Upper lobe of right lung (tissue), 1 donor: ENCODE measurements around the gene TCF12. TPM values are rescaled to one million over a fixed set of nuclear protein-coding genes. Genes with fewer than 3 reads are reported as not detected.
A peak's percentile ranks its signal among the peaks of the same experiment; 100 is the strongest.

Source experiments
- ATAC-seq: fragments of 200-7000 bp; cut with Tn5 transposase; one replicate; pipeline ENCODE4 v1.9.1; 2020; ENCODE audit warnings: mild to moderate bottlenecking, moderate library complexity
- DNase-seq: peaks from one replicate; pipeline ENCODE4 v3.0.0-alpha.2; 2020
- H3K27ac ChIP-seq: fragments of 200-600 bp; one replicate; pipeline ENCODE4 v1.8.0; 2022
- H3K27me3 ChIP-seq: fragments of 200-600 bp; one replicate; pipeline ENCODE4 v1.8.0; 2022; ENCODE audit warnings: mild to moderate bottlenecking
- H3K36me3 ChIP-seq: fragments of 200-600 bp; one replicate; pipeline ENCODE4 v1.8.0; 2022
- H3K4me1 ChIP-seq: fragments of 200-600 bp; one replicate; pipeline ENCODE4 v1.8.0; 2022
- H3K4me3 ChIP-seq: fragments of 200-600 bp; one replicate; pipeline ENCODE4 v1.8.0; 2022; ENCODE audit warnings: mild to moderate bottlenecking
- H3K9me3 ChIP-seq: fragments of 200-600 bp; one replicate; pipeline ENCODE4 v1.8.0; 2022
- CTCF ChIP-seq: fragments of 200-600 bp; IDR thresholded peaks from one replicate; pipeline ENCODE4 v1.8.0; 2022; ENCODE audit warnings: antibody characterized with exemption
- intact Hi-C: fragments of 100-400 bp; cut with DNase I; formaldehyde crosslinking; loops from one replicate; pipeline ENCODE4 v1.11.0; 2022
- total RNA-seq: library from RNA; stranded (reverse); fragmentation: NEBNext Ultra II Directional; extraction: Animal tissue kit (Norgen Biotek cat#: 25700); gene quantifications from one replicate; pipeline ENCODE4 v1.2.1, GENCODE V29; 2021
- donor health status: DM: no; HTN: yes; CAD: no; lungs with severe emphysema.

The TCF12 gene
- total RNA-seq, 1 donor from 2014 or later = 103 TPM

- DNase-seq (no peak), ATAC-seq (no peak)
- TF ChIP-seq CTCF = no peak
- Histone ChIP-seq H3K36me3 (peaks cover 4% of the 10 kb centered on the region), H3K4me1 (peaks cover 5% of the 10 kb centered on the region), H3K27ac (peak overlapping the region; percentile 48), H3K27me3 (no peaks in the 10 kb centered on the region), H3K4me3 (no peak overlapping the region), H3K9me3 (no peaks in the 10 kb centered on the region)
- intact Hi-C loops = no loop called here
These were observed 265.3 kb downstream of the TCF12 start for GRCh38 chr15:57183614-57184344.

- no peaks in the 10 kb centered on the region for H3K9me3 ChIP-seq
- H3K27ac ChIP-seq = no peak overlapping the region
- intact Hi-C loops = no loop called here
- ATAC-seq (no peak), DNase-seq (no peak)
- TF ChIP-seq CTCF = no peak
- no peaks in the 10 kb centered on the region for H3K27me3 ChIP-seq
- H3K36me3 ChIP-seq = peaks cover 4% of the 10 kb centered on the region
- peaks cover 5% of the 10 kb centered on the region for H3K4me1 ChIP-seq
- H3K4me3 ChIP-seq = no peak overlapping the region
These were observed 266.1 kb downstream of the TCF12 start for GRCh38 chr15:57184502-57184901.

- Histone ChIP-seq H3K27me3 (no peaks in the 10 kb centered on the region), H3K4me3 (no peak overlapping the region), H3K27ac (no peak overlapping the region), H3K9me3 (no peaks in the 10 kb centered on the region), H3K36me3 (peaks cover 4% of the 10 kb centered on the region), H3K4me1 (peaks cover 5% of the 10 kb centered on the region)
- ATAC-seq = no peak
- intact Hi-C loops = no loop called here
- DNase-seq = no peak
- no peak for TF ChIP-seq CTCF
These were observed 267.1 kb downstream of the TCF12 start for GRCh38 chr15:57185507-57186074.

GRCh38 chr15:57189466-57189865 is 271.0 kb downstream of the TCF12 start:
- Histone ChIP-seq H3K9me3 (no peaks in the 10 kb centered on the region), H3K27ac (no peak overlapping the region), H3K27me3 (no peaks in the 10 kb centered on the region), H3K4me3 (no peak overlapping the region), H3K4me1 (no peaks in the 10 kb centered on the region), H3K36me3 (peaks cover 19% of the 10 kb centered on the region)
- intact Hi-C loops = no loop called here
- ATAC-seq (no peak), DNase-seq (no peak)
- TF ChIP-seq CTCF = no peak

- Histone ChIP-seq H3K9me3 (no peaks in the 10 kb centered on the region), H3K4me3 (no peak overlapping the region), H3K27me3 (no peaks in the 10 kb centered on the region), H3K27ac (no peak overlapping the region), H3K36me3 (peaks cover 18% of the 10 kb centered on the region), H3K4me1 (no peaks in the 10 kb centered on the region)
- ATAC-seq (no peak), DNase-seq (no peak)
- intact Hi-C loops = no loop called here
- no peak for TF ChIP-seq CTCF
These were observed 271.8 kb downstream of the TCF12 start for GRCh38 chr15:57190208-57190607.
